Measurements from ENCODE around the gene NAXD.

DNA sequence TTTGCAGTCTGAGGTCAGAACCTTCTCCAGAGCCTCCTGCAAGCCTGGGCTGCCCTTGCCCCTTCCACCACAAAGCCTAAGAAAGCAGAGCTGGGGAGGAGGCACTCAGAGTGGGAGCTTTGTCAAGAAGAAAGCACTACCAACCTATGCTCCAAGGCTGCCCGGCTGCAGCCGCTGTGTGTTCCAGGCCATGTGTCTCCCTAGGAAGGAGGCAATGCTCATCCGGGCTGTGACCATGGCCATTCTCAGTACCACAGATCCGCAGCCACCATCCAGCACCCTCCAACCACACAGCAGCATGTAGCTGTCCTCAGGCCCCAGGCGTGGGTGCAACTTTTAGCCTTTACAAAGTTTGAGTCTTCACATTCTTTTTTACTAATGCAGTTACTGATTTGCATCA, 68.6 kb downstream of the NAXD start:
- TF ChIP-seq ZNF585B (tag by site-specific recombination; IDR thresholded peaks at IDR 0.05) (no peak), ZNF24 (tag by site-specific recombination; IDR thresholded peaks at IDR 0.05) (no peak), ZNF629 (tag by site-specific recombination; IDR thresholded peaks at IDR 0.05) (no peak), SALL2 (tag by site-specific recombination; IDR thresholded peaks at IDR 0.05; ENCODE audit: borderline replicate concordance) (no peak), ZNF747 (tag by site-specific recombination; IDR thresholded peaks at IDR 0.05) (no peak), ZNF558 (tag by site-specific recombination; IDR thresholded peaks at IDR 0.05) (no peak)
- TF ChIP-seq, protein P1, sequence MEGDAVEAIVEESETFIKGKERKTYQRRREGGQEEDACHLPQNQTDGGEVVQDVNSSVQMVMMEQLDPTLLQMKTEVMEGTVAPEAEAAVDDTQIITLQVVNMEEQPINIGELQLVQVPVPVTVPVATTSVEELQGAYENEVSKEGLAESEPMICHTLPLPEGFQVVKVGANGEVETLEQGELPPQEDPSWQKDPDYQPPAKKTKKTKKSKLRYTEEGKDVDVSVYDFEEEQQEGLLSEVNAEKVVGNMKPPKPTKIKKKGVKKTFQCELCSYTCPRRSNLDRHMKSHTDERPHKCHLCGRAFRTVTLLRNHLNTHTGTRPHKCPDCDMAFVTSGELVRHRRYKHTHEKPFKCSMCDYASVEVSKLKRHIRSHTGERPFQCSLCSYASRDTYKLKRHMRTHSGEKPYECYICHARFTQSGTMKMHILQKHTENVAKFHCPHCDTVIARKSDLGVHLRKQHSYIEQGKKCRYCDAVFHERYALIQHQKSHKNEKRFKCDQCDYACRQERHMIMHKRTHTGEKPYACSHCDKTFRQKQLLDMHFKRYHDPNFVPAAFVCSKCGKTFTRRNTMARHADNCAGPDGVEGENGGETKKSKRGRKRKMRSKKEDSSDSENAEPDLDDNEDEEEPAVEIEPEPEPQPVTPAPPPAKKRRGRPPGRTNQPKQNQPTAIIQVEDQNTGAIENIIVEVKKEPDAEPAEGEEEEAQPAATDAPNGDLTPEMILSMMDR (tag by site-specific recombination; IDR thresholded peaks at IDR 0.05) = no peak
